ENCODE results near the gene ASB2.

DNA sequence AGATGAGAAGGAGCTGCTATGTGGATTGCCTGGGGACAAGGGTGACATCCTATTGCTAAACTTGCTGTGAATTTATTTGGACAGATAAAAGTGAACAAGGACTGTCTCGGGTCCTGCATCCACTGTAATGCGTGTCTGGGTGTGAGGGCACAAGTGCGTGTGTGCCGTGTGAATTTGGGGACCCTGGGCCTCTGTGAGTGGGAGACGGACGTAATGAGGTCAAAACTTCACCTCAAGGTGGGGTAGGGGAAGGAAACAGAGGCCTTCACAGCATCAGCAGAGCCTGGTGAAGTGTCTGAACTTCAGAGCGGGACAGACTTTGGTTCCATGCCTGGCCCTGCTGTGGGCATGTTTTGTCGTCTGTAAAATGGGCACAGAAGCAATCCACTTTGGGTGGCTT lies 14.8 kb downstream of the ASB2 start:
- TF ChIP-seq, protein P1, sequence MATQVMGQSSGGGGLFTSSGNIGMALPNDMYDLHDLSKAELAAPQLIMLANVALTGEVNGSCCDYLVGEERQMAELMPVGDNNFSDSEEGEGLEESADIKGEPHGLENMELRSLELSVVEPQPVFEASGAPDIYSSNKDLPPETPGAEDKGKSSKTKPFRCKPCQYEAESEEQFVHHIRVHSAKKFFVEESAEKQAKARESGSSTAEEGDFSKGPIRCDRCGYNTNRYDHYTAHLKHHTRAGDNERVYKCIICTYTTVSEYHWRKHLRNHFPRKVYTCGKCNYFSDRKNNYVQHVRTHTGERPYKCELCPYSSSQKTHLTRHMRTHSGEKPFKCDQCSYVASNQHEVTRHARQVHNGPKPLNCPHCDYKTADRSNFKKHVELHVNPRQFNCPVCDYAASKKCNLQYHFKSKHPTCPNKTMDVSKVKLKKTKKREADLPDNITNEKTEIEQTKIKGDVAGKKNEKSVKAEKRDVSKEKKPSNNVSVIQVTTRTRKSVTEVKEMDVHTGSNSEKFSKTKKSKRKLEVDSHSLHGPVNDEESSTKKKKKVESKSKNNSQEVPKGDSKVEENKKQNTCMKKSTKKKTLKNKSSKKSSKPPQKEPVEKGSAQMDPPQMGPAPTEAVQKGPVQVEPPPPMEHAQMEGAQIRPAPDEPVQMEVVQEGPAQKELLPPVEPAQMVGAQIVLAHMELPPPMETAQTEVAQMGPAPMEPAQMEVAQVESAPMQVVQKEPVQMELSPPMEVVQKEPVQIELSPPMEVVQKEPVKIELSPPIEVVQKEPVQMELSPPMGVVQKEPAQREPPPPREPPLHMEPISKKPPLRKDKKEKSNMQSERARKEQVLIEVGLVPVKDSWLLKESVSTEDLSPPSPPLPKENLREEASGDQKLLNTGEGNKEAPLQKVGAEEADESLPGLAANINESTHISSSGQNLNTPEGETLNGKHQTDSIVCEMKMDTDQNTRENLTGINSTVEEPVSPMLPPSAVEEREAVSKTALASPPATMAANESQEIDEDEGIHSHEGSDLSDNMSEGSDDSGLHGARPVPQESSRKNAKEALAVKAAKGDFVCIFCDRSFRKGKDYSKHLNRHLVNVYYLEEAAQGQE (IDR thresholded peaks at IDR 0.05; ENCODE audit: insufficient read depth in 1 of 2, low read depth in 2 of 2, low read length in 2 of 2) = no peak
- TF ChIP-seq POLR2AphosphoS5 (IDR thresholded peaks at IDR 0.05; ENCODE audit: low read depth, low read length) (no peak), TAF1 (IDR thresholded peaks at IDR 0.05; ENCODE audit: borderline replicate concordance, insufficient read depth, low read length) (no peak)

Measured in PFSK-1 (cell line).